HG02884 (cell line): ENCODE measurements around the gene BCL7B.
"Not testable (repeated sequence)": the region's sequence is repeated elsewhere in the genome, so short reads cannot be mapped to it uniquely, and the experiment has no call there.

Experiments
- ATAC-seq: cut with Tn5 transposase; IDR thresholded peaks from one replicate; pipeline ENCODE4 v1.9.1; 2021; ENCODE audit warnings: mild to moderate bottlenecking, moderate library complexity; ENCODE audit not compliant: unreplicated experiment

BCL7B gene

GRCh38 chr7:73573276-73573675 lies 15.8 kb upstream of the BCL7B start:
- ATAC-seq = no peak

DNA sequence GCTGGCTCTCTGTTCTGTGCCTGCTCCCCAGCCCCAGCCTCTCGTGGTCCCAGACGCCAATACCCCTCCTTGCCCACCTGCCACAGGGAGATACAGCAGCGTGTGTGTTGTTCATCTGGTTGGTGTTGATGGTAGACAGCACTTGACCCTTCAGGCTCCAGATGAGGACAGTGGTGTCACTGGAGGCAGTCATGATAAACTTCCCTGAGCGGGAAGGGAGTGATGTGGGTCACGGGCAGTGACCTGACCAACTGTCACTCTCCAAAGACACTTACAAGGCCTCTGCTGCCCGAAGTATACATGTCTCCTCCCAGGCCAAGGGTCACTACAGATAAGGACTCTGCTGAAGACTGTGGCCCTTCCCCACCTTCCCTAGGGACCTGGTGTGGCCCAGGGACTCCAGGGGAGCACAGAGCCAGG lies 15.3 kb upstream of the BCL7B start:
- no peak for ATAC-seq

DNA sequence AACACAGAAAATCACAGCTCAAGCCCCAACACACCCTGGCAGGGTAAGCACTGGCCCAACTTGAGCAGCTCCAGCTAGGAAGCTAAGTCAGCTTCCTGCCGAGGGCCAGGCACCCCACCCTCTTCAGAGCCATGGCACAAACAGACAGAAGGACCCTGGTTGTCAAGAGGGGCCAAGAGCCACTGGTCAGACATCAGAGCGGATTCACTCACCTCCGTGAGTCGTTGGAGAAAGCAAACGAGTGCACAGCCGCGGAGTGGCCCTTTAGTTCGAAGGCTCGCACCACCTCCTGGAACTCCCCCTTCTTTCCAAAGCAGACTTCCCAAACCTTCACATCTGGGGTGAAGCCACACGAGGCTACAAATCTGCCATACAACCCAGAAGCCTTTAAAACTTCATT lies 13.5 kb upstream of the BCL7B start:
- ATAC-seq = no peak

- ATAC-seq = no peak
These were observed 13.0 kb upstream of the BCL7B start for GRCh38 chr7:73570521-73570920.

DNA sequence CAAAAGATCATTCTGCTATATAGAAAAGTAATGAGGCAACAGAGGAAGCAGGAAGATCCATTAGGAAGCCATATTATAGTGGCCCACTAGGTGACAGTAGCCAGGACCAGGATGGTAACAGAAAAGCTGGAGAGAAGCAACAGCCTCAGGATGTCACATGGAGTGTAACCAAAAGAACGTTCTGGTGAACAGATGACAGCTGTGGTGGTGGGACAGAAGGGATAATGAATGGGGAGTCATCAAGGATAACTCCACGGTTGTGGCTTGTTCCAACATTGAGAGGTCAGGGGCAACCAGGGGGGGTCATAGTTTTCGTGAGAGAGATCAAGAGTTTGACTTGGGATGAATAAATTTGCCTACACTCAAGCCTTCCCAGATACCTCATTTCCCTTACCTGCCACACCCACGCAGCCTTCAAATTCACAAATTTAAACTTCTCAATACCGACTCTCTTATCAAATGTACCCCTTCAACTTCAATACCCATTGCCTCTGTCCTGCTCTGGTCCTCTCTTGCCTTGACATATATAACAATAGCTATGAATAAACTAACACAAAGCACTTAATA lies 11.6 kb upstream of the BCL7B start:
- ATAC-seq = no peak

GRCh38 chr7:73567846-73568685 lies 10.6 kb upstream of the BCL7B start:
- ATAC-seq = no peak

- no peak for ATAC-seq
These were observed 9.7 kb upstream of the BCL7B start for GRCh38 chr7:73567140-73567539.

DNA sequence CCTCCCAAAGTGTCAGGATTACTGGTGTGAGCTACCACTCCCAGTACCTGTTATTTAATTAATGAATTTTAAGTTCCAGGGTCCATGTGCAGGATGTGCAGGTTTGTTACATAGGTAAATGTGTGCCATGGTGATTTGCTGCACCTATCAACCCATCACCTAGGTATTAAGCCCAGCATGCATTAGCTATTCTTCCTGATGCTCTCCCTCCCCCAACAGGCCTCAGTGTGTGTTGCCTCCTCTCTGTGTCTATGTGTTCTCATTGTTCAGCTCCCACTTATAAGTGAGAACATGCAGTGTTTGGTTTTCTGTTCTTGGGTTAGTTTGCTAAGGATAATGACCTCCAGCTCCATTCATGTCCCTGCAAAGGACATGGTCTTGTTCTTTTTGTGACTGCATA lies 8.9 kb upstream of the BCL7B start:
- not testable (repeated sequence) for ATAC-seq

- ATAC-seq = no peak
These were observed 8.3 kb upstream of the BCL7B start for GRCh38 chr7:73565675-73566340.

GRCh38 chr7:73560109-73560835 lies 2.8 kb upstream of the BCL7B start:
- peak; percentile 28 for ATAC-seq

- peak; percentile 75 for ATAC-seq
These were observed 438 bp downstream of the BCL7B start for GRCh38 chr7:73557108-73557396.

DNA sequence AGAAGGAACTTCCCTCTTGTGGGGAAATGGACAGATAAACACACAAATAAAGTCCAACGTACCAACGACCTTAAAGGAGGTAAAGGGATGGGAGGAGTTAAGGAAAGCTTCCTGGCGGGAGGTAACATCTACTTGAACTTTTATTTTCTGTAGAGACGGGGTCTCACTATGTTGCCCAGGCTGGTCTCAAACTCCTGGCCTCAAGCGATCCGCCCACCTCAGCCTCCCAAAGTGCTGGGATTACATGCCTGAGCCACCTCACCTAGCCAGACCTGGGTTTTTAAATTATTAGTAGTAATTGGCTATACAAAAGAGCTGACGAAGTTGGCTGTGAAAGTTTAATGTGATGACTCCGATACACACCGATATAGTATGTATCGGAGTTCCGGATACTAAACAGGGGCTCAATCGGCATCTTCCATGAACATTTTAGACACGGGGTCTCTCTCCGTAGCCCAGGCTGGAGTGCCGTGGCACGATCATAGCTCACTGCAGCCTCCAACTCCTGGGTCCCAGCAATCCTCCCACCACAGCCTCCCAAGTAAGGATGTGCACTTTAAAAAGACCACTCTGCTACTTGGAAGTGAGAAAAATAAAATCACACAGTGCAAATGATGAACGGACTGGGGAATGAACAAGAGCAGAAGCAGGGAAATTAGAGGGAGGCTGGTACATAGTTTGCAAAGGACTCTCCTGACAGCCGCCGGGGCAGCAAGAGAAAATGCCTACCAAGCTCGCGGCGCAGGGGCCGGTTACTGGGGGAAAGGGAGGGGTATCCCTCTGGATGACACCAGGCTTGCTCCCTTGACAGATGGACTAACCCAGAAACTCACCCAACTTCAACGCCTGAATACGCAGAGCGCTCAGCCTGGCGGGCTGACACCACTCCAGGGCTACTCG lies 1.0 kb downstream of the BCL7B start:
- ATAC-seq = no peak

- no peak for ATAC-seq
These were observed 2.0 kb downstream of the BCL7B start for GRCh38 chr7:73555411-73555982.

DNA sequence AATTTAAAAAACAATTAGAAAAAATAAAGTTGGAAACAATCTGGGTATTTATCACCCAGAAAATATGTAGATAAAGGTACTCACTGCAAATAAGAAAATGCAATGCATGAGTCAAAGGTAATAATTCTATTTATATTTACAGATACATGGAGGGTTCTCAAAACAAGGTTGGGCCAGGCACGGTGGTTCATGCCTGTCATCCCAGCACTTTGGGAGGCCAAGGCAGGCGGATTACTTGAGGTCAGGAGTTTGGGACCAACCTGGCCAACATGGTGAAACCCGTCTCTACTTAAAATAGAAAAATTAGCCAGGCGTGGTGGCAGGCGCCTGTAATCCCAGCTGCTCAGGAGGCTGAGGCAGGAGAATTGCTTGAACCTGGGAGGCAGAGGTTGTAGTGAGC lies 7.4 kb downstream of the BCL7B start:
- not testable (repeated sequence) for ATAC-seq

DNA sequence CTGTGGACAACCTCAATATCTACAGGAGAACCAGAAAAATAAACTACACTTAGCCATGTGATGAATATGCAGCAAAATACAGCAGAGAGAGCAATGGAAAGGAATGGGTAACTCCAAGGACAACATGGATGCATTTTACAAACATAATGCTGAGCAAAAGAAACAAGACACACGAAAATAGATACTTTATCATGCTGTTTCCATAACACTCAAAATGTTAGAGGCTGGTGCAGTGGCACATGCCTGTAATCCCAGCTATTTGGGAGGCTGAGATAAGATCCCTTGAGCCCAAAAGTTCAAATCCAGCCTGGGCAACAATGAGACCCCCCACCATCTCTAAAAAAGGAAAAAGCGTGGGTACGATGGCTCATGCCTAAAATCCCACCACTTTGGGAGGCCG lies 8.3 kb downstream of the BCL7B start:
- no peak for ATAC-seq

DNA sequence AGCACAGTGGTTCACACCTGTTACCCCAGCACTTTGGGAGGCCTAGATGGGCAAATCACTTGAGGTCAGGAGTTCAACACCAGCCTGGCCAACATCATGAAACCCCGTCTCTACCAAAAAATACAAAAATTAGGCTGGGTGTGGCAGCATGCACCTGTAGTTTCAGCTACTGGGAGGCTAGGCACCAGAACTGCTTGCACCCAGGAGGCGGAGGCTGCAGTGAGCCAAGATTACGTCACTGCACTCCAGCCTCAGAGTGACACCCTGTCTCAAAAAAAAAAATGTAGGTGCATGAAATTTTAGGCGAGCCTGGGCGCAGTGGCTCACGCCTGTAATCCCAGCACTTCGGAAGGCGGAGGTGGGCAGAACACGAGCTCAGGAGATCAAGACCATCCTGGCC lies 9.6 kb downstream of the BCL7B start:
- ATAC-seq = no peak

DNA sequence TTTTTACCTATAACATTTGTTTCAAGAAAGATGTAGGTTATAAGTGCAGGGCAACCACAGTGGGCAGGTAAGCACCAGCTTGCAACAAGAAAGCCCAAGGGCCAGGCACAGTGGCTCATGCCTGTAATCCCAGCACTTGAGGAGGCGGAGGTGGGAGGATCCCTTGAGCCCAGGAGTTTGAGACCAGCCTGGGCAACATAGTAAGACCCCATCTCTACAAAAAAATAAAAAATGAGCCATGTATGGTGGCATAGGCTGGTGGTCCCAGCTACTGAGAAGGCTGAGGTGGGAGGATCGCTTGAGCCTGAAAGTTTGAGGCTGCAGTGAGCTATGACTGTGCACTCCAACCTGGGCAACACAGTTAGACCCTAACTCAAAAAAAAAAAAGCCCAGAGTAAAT lies 12.8 kb downstream of the BCL7B start:
- ATAC-seq = no peak

- ATAC-seq = no peak
These were observed 15.8 kb downstream of the BCL7B start for GRCh38 chr7:73541722-73542121.

DNA sequence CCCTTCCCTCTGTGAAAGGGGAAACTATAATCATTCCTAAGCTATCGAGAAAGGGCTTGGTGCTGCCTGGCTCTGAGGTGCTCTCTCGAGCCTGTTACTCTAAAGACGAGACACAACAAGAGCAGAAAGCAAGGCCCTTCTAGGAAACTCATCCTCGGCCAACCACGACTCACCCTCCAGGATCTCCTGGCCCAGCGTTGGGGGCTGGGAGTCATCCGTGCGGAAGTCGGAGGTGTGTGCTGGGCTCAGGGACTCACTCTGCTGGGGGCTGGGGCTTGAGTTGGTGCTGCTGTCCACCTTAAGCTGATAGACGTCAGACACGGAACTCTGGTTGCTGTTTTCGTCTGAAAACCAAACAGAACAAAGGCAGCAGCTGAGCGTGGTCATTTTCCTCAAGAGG lies 17.8 kb downstream of the BCL7B start:
- ATAC-seq = no peak

DNA sequence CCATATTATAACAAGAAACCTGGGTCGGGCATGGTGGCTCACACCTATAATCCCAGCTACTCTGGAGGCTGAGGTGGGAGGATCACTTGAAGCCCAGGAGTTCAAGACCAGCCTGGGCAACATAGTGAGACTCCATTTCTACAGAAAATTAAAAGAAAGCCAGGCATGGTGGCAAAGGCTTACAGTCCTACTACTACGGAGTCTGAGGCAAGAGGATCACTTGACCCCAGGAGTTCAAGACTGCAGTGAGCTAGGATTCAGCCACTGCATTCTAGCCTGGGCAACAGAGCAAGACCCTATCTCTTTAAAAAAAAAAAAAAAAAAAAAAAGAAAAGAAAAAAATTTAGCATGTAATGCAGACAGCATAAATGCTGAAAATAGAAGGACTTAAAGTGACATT lies 19.0 kb downstream of the BCL7B start:
- ATAC-seq = not testable (repeated sequence)
